Choroid plexus epithelial cell (primary cell): ENCODE measurements around the gene UVRAG.
A peak's percentile ranks its signal among the peaks of the same experiment; 100 is the strongest.
"Not testable (repeated sequence)": the region's sequence is repeated elsewhere in the genome, so short reads cannot be mapped to it uniquely, and the experiment has no call there.

Experiments
- DNase-seq: peaks from one replicate; pipeline ENCODE4 v3.0.0-alpha.2; 2010; ENCODE audit warnings: low read depth
- H3K4me3 ChIP-seq: 2 replicates; pipeline ENCODE4 v1.5.1; 2011; ENCODE audit warnings: low read depth, mild to moderate bottlenecking, control low read depth, low read length, moderate library complexity
- TF ChIP-seq, protein P1 (sequence below): conservative IDR thresholded peaks from 2 replicates; pipeline ENCODE4 v1.5.1; 2011; ENCODE audit warnings: low read depth, mild to moderate bottlenecking, control low read depth, inconsistent platforms, low read length, moderate library complexity

The UVRAG gene

DNA sequence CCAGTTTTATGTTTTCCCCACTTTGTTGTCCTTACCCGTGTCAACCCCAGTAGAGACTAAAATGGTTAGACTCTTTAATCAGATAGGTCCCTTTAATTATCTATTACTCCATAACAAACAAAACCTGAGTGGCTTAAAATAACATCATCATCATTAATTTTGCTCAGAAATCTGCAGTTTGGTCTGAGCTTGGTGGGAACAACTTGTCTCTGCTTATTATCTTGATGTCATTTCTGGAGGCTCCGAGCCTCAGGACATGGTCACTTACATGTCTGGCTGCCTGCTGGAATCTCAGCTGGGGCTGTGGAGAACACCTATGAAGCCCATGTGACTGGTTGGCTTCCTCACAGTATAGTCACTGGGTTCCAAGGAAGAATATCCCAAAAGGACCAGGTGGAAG is 26.7 kb downstream of the UVRAG start:
- no peak for DNase-seq
- no peak overlapping the region for H3K4me3 ChIP-seq
- TF ChIP-seq, protein P1, sequence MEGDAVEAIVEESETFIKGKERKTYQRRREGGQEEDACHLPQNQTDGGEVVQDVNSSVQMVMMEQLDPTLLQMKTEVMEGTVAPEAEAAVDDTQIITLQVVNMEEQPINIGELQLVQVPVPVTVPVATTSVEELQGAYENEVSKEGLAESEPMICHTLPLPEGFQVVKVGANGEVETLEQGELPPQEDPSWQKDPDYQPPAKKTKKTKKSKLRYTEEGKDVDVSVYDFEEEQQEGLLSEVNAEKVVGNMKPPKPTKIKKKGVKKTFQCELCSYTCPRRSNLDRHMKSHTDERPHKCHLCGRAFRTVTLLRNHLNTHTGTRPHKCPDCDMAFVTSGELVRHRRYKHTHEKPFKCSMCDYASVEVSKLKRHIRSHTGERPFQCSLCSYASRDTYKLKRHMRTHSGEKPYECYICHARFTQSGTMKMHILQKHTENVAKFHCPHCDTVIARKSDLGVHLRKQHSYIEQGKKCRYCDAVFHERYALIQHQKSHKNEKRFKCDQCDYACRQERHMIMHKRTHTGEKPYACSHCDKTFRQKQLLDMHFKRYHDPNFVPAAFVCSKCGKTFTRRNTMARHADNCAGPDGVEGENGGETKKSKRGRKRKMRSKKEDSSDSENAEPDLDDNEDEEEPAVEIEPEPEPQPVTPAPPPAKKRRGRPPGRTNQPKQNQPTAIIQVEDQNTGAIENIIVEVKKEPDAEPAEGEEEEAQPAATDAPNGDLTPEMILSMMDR = no peak

GRCh38 chr11:75845324-75845723 is 30.3 kb downstream of the UVRAG start:
- TF ChIP-seq, protein P1 = no peak
- DNase-seq = no peak

DNA sequence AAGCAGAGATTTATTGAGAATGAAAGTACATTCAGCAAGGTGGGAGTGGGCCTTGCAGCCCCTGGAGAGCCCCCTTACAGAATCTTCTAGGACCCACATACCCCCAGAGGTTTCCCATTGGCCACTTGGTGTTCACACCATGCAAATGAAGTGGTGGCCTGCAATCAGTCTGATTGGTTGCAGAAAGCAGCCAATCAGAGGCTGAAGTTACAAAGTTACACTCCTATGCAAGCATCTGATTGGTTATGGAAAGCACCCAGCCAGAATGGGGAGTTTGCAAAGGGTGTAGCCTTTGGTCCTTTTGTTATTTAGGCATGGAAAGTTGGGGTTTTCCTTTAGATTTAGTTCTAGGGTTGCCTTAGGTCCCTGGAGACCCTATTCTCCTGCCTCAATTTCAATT is 34.9 kb downstream of the UVRAG start:
- TF ChIP-seq, protein P1 = no peak
- H3K4me3 ChIP-seq = no peak overlapping the region
- no peak for DNase-seq

More at GRCh38 chr11:75845324-75845723, 30.3 kb downstream of the UVRAG start:
- H3K4me3 ChIP-seq = no peak overlapping the region

DNA sequence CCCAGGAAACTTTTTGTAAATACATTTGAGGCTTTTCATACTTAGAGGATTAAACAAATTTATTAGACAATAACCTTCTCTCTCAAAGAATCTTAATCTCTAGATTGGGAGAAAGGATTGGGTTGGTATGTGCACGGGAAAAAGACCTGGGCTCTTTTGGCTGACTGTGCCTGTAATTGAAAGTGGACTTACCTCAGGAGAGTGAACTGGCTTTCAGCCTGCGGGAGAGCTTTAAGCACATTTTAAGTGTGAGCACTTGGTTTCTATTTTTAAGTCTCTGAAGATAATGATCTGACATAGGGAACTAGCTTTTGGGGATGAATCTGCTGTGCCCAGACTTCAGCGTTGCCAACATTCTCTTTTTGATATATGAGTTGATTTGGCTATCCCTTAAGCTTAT is 35.8 kb downstream of the UVRAG start:
- peak; percentile 23 for DNase-seq
- TF ChIP-seq, protein P1 = no peak
- no peak overlapping the region for H3K4me3 ChIP-seq

GRCh38 chr11:75851203-75851602 is 36.2 kb downstream of the UVRAG start:
- no peak overlapping the region for H3K4me3 ChIP-seq
- TF ChIP-seq, protein P1 = no peak
- peak; percentile 18 for DNase-seq

GRCh38 chr11:75852406-75853017 is 37.5 kb downstream of the UVRAG start:
- H3K4me3 ChIP-seq = no peak overlapping the region
- DNase-seq = no peak
- TF ChIP-seq, protein P1 = no peak

DNA sequence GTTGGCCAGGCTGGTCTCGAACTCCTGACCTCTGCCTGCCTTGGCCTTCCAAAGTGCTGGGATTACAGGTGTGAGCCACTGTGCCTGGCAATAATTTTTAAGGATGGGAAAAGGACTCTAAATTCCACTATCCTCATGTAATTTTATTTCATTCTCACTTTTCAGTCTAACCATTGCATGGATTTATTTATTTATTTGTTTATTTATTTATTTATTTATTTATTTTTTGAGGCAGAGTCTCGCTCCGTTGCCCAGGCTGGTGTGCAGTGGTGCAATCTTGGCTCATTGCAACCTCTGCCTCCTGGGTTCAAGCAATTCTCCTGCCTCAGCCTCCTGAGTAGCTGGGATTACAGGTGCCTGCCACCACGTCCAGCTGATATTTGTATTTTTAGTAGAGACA is 38.6 kb downstream of the UVRAG start:
- not testable (repeated sequence) for H3K4me3 ChIP-seq, DNase-seq
